WTC11 (cell line): ENCODE measurements around the gene CNDP1. TPM values are rescaled to one million over a fixed set of nuclear protein-coding genes. Genes with fewer than 3 reads are reported as not detected.

Source experiments
- ATAC-seq: fragments of 200-7000 bp; cut with Tn5 transposase; 2 replicates; pipeline ENCODE4 v1.10.0; 2021; ENCODE audit warnings: mild to moderate bottlenecking, moderate library complexity
- CTCF ChIA-PET: fragments of 300-600 bp; sonication (Branson Sonifier 250); formaldehyde crosslinking; loops from one replicate; lab custom pipeline; 2021; ENCODE audit warnings: antibody characterized with exemption; lab: Charles Lee
- POLR2A ChIA-PET: fragments of 350-600 bp; sonication (Branson Sonifier 250); formaldehyde crosslinking; loops from one replicate; lab custom pipeline; 2021; ENCODE audit warnings: antibody characterized with exemption; lab: Charles Lee
- DNase-seq: peaks from one replicate; pipeline ENCODE4 v3.0.0; 2021; ENCODE audit warnings: low spot score
- H3K27ac Mint-ChIP-seq: 2 replicates; pipeline ENCODE4 v1.8.0; 2021; ENCODE audit warnings: mixed read lengths
- H3K27me3 Mint-ChIP-seq: 2 replicates; pipeline ENCODE4 v1.8.0; 2021; ENCODE audit warnings: low read depth, mild to moderate bottlenecking, moderate library complexity, mixed read lengths
- H3K36me3 Mint-ChIP-seq: 2 replicates; pipeline ENCODE4 v1.8.0; 2021; ENCODE audit warnings: mixed read lengths
- H3K4me1 Mint-ChIP-seq: 2 replicates; pipeline ENCODE4 v1.8.0; 2022; ENCODE audit warnings: mixed read lengths
- H3K4me3 Mint-ChIP-seq: 2 replicates; pipeline ENCODE4 v1.8.0; 2021; ENCODE audit warnings: mild to moderate bottlenecking, moderate library complexity, mixed read lengths
- H3K9me3 Mint-ChIP-seq: 2 replicates; pipeline ENCODE4 v1.8.0; 2021; ENCODE audit warnings: mixed read lengths
- ARID4B ChIP-seq: sonication (generic); formaldehyde crosslinking; IDR thresholded peaks from 2 replicates; pipeline ENCODE4 v1.8.0; 2023; ENCODE audit warnings: missing genetic modification reagents, mild to moderate bottlenecking, borderline replicate concordance
- CBFB ChIP-seq: sonication (generic); formaldehyde crosslinking; IDR thresholded peaks from 2 replicates; pipeline ENCODE4 v1.8.1; 2022; ENCODE audit warnings: mild to moderate bottlenecking, low read depth, missing genetic modification reagents
- CDX4 ChIP-seq: fragments of 250-450 bp; sonication (Bioruptor Pico); IDR thresholded peaks from 2 replicates; pipeline ENCODE4 v1.9.0; 2021; ENCODE audit warnings: moderate library complexity, mild to moderate bottlenecking, inconsistent platforms, borderline replicate concordance
- ESRRA ChIP-seq: sonication (generic); formaldehyde crosslinking; IDR thresholded peaks from 2 replicates; pipeline ENCODE4 v1.8.1; 2022; ENCODE audit warnings: mild to moderate bottlenecking, missing genetic modification reagents, borderline replicate concordance
- FOXP4 ChIP-seq: sonication (generic); formaldehyde crosslinking; IDR thresholded peaks from 2 replicates; pipeline ENCODE4 v1.8.0; 2022; ENCODE audit warnings: mild to moderate bottlenecking, missing genetic modification reagents
- IRF2 ChIP-seq: sonication (generic); formaldehyde crosslinking; IDR thresholded peaks from 2 replicates; pipeline ENCODE4 v1.8.0; 2022; ENCODE audit warnings: low read depth, missing genetic modification reagents, borderline replicate concordance
- JUN ChIP-seq: sonication (generic); formaldehyde crosslinking; IDR thresholded peaks from 2 replicates; pipeline ENCODE4 v1.8.0; 2023; ENCODE audit warnings: mild to moderate bottlenecking, missing genetic modification reagents
- SMAD3 ChIP-seq: sonication (generic); formaldehyde crosslinking; IDR thresholded peaks from 2 replicates; pipeline ENCODE4 v1.8.0; 2022; ENCODE audit warnings: missing genetic modification reagents, mild to moderate bottlenecking, borderline replicate concordance
- ZNF219 ChIP-seq: sonication (generic); formaldehyde crosslinking; IDR thresholded peaks from 2 replicates; pipeline ENCODE4 v1.8.0; 2023; ENCODE audit warnings: missing genetic modification reagents, mild to moderate bottlenecking, borderline replicate concordance
- ZNF416 ChIP-seq: fragments of 250-450 bp; sonication (Bioruptor Pico); IDR thresholded peaks from 2 replicates; pipeline ENCODE4 v1.9.0; 2021; ENCODE audit warnings: mild to moderate bottlenecking, inconsistent platforms
- total RNA-seq: library from RNA; stranded (reverse); gene quantifications from 3 replicates; pipeline ENCODE4 v1.2.3, GENCODE V29; 2021
- TF ChIP-seq, protein P1 (sequence below): fragments of 250-450 bp; sonication (Bioruptor Pico); IDR thresholded peaks from 2 replicates; pipeline ENCODE4 v1.9.0; 2021; ENCODE audit warnings: mild to moderate bottlenecking
- TF ChIP-seq, protein P2 (sequence below): fragments of 250-450 bp; sonication (Bioruptor Pico); IDR thresholded peaks from 2 replicates; pipeline ENCODE4 v2.1.2; 2022; ENCODE audit warnings: mild to moderate bottlenecking, moderate library complexity
- TF ChIP-seq, protein P3 (sequence below): sonication (generic); formaldehyde crosslinking; IDR thresholded peaks from 2 replicates; pipeline ENCODE4 v1.8.0; 2022; ENCODE audit warnings: mild to moderate bottlenecking, missing genetic modification reagents
- TF ChIP-seq, protein P4 (sequence below): sonication (generic); formaldehyde crosslinking; IDR thresholded peaks from 2 replicates; pipeline ENCODE4 v1.8.0; 2022; ENCODE audit warnings: mild to moderate bottlenecking, missing genetic modification reagents
- TF ChIP-seq, protein P5 (sequence below): sonication (generic); formaldehyde crosslinking; IDR thresholded peaks from 2 replicates; pipeline ENCODE4 v1.8.1; 2023; ENCODE audit warnings: mild to moderate bottlenecking, missing genetic modification reagents, moderate library complexity
- TF ChIP-seq, protein P6 (sequence below): sonication (generic); formaldehyde crosslinking; IDR thresholded peaks from 2 replicates; pipeline ENCODE4 v1.8.1; 2022; ENCODE audit warnings: low read depth, missing genetic modification reagents, borderline replicate concordance

Gene CNDP1
- total RNA-seq, 1 experiment from 2014 or later, result 0.28 TPM

GRCh38 chr18:74505776-74506175, 28.5 kb upstream of the CNDP1 start:
- peaks cover 71% of the 10 kb centered on the region for H3K36me3 Mint-ChIP-seq
- CTCF ChIA-PET, result no interaction called here

More at GRCh38 chr18:74505776-74506175, 28.5 kb upstream of the CNDP1 start:
- Mint-ChIP-seq H3K27me3 (no peaks in the 10 kb centered on the region), H3K27ac (peak overlapping the region; percentile 95), H3K9me3 (no peaks in the 10 kb centered on the region), H3K4me3 (no peak overlapping the region), H3K4me1 (peaks cover 33% of the 10 kb centered on the region)
- ATAC-seq, result peak; percentile 37; the same call in 1 of the 2 replicates
- TF ChIP-seq, protein P1, sequence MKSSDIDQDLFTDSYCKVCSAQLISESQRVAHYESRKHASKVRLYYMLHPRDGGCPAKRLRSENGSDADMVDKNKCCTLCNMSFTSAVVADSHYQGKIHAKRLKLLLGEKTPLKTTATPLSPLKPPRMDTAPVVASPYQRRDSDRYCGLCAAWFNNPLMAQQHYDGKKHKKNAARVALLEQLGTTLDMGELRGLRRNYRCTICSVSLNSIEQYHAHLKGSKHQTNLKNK, result no peak
- no peak for TF ChIP-seq CDX4 (CRISPR knock-in tag)
- no peak for TF ChIP-seq ZNF219 (CRISPR knock-in tag)
- no peak for TF ChIP-seq IRF2 (CRISPR knock-in tag)
- TF ChIP-seq, protein P2, sequence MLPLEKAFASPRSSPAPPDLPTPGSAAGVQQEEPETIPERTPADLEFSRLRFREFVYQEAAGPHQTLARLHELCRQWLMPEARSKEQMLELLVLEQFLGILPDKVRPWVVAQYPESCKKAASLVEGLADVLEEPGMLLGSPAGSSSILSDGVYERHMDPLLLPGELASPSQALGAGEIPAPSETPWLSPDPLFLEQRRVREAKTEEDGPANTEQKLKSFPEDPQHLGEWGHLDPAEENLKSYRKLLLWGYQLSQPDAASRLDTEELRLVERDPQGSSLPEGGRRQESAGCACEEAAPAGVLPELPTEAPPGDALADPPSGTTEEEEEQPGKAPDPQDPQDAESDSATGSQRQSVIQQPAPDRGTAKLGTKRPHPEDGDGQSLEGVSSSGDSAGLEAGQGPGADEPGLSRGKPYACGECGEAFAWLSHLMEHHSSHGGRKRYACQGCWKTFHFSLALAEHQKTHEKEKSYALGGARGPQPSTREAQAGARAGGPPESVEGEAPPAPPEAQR (CRISPR knock-in tag), result no peak
- TF ChIP-seq, protein P3, sequence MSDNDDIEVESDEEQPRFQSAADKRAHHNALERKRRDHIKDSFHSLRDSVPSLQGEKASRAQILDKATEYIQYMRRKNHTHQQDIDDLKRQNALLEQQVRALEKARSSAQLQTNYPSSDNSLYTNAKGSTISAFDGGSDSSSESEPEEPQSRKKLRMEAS (CRISPR knock-in tag), result no peak
- no peak for TF ChIP-seq ESRRA (CRISPR knock-in tag)
- no peak for TF ChIP-seq ARID4B (CRISPR knock-in tag)
- TF ChIP-seq SMAD3 (CRISPR knock-in tag), result no peak
- TF ChIP-seq, protein P4, sequence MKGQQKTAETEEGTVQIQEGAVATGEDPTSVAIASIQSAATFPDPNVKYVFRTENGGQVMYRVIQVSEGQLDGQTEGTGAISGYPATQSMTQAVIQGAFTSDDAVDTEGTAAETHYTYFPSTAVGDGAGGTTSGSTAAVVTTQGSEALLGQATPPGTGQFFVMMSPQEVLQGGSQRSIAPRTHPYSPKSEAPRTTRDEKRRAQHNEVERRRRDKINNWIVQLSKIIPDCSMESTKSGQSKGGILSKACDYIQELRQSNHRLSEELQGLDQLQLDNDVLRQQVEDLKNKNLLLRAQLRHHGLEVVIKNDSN (CRISPR knock-in tag), result no peak
- TF ChIP-seq, protein P5, sequence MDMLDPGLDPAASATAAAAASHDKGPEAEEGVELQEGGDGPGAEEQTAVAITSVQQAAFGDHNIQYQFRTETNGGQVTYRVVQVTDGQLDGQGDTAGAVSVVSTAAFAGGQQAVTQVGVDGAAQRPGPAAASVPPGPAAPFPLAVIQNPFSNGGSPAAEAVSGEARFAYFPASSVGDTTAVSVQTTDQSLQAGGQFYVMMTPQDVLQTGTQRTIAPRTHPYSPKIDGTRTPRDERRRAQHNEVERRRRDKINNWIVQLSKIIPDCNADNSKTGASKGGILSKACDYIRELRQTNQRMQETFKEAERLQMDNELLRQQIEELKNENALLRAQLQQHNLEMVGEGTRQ (CRISPR knock-in tag), result no peak
- no peak for TF ChIP-seq JUN (CRISPR knock-in tag)
- no peak for TF ChIP-seq FOXP4 (CRISPR knock-in tag)
- no peak for TF ChIP-seq CBFB (CRISPR knock-in tag)
- TF ChIP-seq, protein P6, sequence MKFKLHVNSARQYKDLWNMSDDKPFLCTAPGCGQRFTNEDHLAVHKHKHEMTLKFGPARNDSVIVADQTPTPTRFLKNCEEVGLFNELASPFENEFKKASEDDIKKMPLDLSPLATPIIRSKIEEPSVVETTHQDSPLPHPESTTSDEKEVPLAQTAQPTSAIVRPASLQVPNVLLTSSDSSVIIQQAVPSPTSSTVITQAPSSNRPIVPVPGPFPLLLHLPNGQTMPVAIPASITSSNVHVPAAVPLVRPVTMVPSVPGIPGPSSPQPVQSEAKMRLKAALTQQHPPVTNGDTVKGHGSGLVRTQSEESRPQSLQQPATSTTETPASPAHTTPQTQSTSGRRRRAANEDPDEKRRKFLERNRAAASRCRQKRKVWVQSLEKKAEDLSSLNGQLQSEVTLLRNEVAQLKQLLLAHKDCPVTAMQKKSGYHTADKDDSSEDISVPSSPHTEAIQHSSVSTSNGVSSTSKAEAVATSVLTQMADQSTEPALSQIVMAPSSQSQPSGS (CRISPR knock-in tag), result no peak
- TF ChIP-seq ZNF416, result no peak
- POLR2A ChIA-PET, result no interaction called here
- no peak for DNase-seq
